ACC112 (cell line): ENCODE results near the gene PPIL1.

Source experiments
- H2AFZ ChIP-seq: fragments of 200-600 bp; sonication (generic); one replicate; pipeline ENCODE4 v1.6.0; 2017; ENCODE audit warnings: antibody characterized with exemption, low read length; ENCODE audit not compliant: unreplicated experiment
- H3K27ac ChIP-seq: fragments of 200-600 bp; sonication (generic); 2 replicates; pipeline ENCODE4 v1.5.1; 2014; ENCODE audit warnings: low read depth, mild to moderate bottlenecking, antibody characterized with exemption, low read length, moderate library complexity
- H3K27me3 ChIP-seq: fragments of 200-600 bp; sonication (generic); 2 replicates; pipeline ENCODE4 v1.6.1; 2014; ENCODE audit warnings: mild to moderate bottlenecking, antibody characterized with exemption, low read length, moderate library complexity, mixed read lengths; ENCODE audit not compliant: insufficient read depth
- H3K36me3 ChIP-seq: fragments of 200-600 bp; sonication (generic); 2 replicates; pipeline ENCODE4 v1.6.1; 2016; ENCODE audit warnings: mild to moderate bottlenecking, antibody characterized with exemption, low read length, moderate library complexity, mixed read lengths; ENCODE audit not compliant: insufficient read depth
- H3K4me1 ChIP-seq: fragments of 200-600 bp; sonication (generic); one replicate; pipeline ENCODE4 v1.6.1; 2016; ENCODE audit warnings: low read length, mixed read lengths; ENCODE audit not compliant: insufficient read depth, unreplicated experiment, control insufficient read depth
- H3K4me3 ChIP-seq: fragments of 200-600 bp; sonication (generic); 2 replicates; pipeline ENCODE4 v1.5.1; 2014; ENCODE audit warnings: mild to moderate bottlenecking, low read depth, low read length
- H3K79me2 ChIP-seq: fragments of 200-600 bp; sonication (generic); one replicate; pipeline ENCODE4 v1.6.0; 2016; ENCODE audit warnings: low read length; ENCODE audit not compliant: control insufficient read depth, unreplicated experiment, insufficient read depth

PPIL1 gene

DNA sequence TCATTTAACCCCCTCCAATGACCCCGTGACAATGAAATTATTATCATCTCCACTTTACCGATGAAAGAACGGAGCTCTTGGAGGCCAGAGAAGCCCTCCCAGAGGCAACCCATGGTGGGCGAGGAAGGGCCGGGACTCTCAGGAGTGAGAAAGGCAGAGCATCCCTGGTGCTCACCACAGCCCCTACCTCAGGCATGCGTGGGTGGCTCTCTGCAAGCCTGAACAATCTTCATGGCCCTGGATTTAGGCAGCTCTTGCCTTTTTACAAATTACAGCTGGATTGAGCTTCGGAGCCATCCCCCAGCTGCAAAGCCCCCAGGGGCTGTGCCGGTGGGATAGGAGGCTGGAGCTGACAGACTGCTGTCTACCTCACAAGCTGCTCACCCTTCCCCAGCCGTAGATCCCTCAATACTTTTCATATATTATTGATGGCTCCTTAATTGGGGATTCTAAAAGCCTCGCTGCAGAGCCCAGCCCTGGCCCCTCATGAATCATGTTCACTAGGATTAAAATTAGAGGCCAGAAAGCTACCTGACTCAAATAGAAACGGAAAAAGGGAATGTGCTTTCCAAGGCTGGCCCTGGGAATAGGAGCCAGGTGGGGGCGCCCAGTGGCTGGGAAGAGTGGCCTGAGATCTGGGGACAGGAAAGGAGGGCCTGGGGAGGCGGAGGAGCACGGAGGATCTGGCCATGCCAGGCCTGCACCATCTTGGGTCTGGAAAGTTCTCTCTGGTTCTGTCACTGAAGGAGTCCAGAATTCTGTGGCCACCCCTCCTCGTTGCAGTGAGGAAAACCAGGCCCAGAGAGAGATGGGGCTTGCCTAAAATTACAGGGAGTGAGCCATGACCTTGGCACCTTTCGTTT lies 64.4 kb downstream of the PPIL1 start:
- H3K4me1 ChIP-seq = no peaks in the 10 kb centered on the region
- H3K4me3 ChIP-seq = no peak overlapping the region
- H3K27ac ChIP-seq = no peak overlapping the region
- no peaks in the 10 kb centered on the region for H3K79me2 ChIP-seq
- H3K27me3 ChIP-seq = peaks cover 6% of the 10 kb centered on the region; the same call in 1 of the 2 replicates
- H2AFZ ChIP-seq = no peak overlapping the region
- no peaks in the 10 kb centered on the region for H3K36me3 ChIP-seq

DNA sequence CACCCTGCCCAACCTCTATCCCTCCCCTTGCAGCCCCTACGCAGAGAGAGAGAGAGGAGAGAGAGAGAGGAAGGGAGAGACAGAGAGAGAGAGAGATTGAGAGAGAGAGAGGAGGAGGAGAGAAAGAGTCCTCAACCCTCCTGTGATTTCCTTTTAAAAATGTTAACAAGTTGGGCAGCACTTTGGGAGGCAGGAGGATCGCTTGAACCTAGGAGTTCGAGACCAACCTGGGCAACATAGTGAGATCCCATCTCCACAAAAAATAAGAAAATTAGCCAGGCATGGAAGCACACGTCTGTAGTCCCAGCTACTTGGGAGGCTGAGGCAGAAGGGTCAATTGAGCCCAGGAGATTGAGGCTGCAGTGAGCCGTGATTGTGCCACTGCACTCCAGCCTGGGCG lies 65.4 kb downstream of the PPIL1 start:
- no peaks in the 10 kb centered on the region for H3K4me1 ChIP-seq
- no peak overlapping the region for H2AFZ ChIP-seq
- peaks cover 10% of the 10 kb centered on the region; the same call in 1 of the 2 replicates for H3K27me3 ChIP-seq

DNA sequence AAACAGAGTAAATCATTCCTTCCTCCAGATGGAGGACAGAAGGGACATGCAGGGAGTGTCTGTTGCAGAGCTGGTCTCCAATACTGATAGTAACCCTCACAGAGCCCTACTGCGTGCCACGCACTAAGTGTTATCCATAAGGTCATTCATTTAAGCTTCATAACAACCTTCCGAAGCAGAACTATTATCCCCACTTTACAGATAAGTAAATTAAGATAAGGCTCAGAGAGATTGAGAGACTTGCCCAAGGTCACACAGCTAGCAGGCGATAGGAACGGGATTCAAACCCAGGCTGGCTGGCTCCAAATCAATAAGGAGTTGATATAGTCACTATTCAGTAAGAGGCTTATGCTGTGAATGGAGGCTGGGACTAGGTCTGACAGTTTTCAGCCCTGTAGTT lies 66.0 kb downstream of the PPIL1 start:
- H3K4me1 ChIP-seq = no peaks in the 10 kb centered on the region
- H3K4me3 ChIP-seq = no peak overlapping the region
- H3K27ac ChIP-seq = no peak overlapping the region
- H3K27me3 ChIP-seq = peaks cover 12% of the 10 kb centered on the region; the same call in 1 of the 2 replicates
- H3K36me3 ChIP-seq = no peaks in the 10 kb centered on the region
- no peaks in the 10 kb centered on the region for H3K79me2 ChIP-seq
- H2AFZ ChIP-seq = no peak overlapping the region

More for the DNA sequence above, 65.4 kb downstream of the PPIL1 start:
- no peaks in the 10 kb centered on the region for H3K36me3 ChIP-seq
- no peak overlapping the region for H3K27ac ChIP-seq
- no peaks in the 10 kb centered on the region for H3K79me2 ChIP-seq
- no peak overlapping the region for H3K4me3 ChIP-seq

DNA sequence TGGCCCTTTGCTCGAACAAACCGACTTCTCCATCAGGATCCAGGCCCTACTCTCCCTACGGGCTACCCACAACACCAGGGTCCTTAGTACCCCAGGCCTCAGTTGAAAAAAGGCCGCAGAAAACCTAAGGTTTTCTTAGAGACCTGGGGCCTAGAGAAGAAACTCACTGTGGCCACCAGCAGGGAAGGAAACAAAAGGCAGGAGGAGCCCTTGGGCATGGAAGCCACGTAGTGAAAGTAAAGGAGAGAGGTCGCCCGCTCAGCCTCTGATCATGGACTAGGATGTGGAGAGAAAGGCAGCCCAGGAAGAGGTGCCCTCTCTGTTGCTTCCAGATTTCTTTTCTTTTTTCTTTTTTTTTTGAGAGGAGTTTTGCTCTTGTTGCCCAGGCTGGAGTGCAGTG lies 66.9 kb downstream of the PPIL1 start:
- Histone ChIP-seq H3K4me3 (no peak overlapping the region), H3K27me3 (peaks cover 12% of the 10 kb centered on the region; the same call in 1 of the 2 replicates), H3K36me3 (no peaks in the 10 kb centered on the region), H3K79me2 (no peaks in the 10 kb centered on the region), H3K4me1 (no peaks in the 10 kb centered on the region), H3K27ac (no peak overlapping the region), H2AFZ (no peak overlapping the region)

DNA sequence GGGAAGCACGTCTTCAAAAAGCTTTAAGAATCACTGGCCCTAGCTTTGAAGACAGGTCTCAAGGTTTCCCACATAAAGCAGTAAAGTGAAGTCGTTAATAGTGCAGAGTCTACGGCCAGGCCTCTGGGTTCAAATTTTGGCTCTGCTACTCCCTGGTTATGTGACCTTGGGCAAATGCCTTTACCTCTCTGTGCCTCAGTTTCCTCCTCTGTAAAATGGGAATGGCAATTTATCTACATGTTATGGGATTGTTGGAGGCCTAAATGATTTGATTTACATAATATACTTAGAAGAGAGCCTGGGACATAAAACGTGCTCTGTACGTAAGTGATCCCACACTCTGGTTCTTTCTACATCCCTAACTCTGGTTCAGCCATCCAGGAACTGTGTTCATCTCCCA lies 67.5 kb downstream of the PPIL1 start:
- H3K79me2 ChIP-seq = no peaks in the 10 kb centered on the region
- H3K27ac ChIP-seq = no peak overlapping the region
- H2AFZ ChIP-seq = no peak overlapping the region
- H3K36me3 ChIP-seq = no peaks in the 10 kb centered on the region
- no peaks in the 10 kb centered on the region for H3K4me1 ChIP-seq
- H3K27me3 ChIP-seq = peaks cover 12% of the 10 kb centered on the region; the same call in 1 of the 2 replicates
- H3K4me3 ChIP-seq = no peak overlapping the region

DNA sequence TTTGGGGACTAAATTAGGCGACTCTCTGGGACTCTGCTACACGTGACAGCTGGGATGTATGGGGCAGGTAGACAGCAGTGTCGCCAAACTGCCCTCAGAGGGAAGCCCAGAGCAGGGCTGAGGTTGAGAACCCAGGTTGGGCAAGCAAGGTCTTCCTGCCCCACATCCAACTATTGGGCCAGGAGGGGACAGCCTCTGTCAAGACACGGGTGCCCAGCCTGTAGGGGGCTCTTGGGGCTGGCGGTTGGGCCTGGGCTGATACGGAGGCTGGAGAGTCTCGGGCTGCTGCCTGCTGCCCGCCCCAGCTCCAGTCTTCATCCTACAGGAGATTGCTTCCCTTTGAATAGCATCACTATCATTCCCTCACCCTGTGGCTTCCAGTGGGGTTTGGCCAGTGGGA lies 68.7 kb downstream of the PPIL1 start:
- Histone ChIP-seq H3K27ac (no peak overlapping the region), H3K79me2 (no peaks in the 10 kb centered on the region), H3K4me3 (no peak overlapping the region), H3K27me3 (peaks cover 12% of the 10 kb centered on the region; the same call in 1 of the 2 replicates), H3K36me3 (no peaks in the 10 kb centered on the region), H2AFZ (no peak overlapping the region), H3K4me1 (no peaks in the 10 kb centered on the region)

DNA sequence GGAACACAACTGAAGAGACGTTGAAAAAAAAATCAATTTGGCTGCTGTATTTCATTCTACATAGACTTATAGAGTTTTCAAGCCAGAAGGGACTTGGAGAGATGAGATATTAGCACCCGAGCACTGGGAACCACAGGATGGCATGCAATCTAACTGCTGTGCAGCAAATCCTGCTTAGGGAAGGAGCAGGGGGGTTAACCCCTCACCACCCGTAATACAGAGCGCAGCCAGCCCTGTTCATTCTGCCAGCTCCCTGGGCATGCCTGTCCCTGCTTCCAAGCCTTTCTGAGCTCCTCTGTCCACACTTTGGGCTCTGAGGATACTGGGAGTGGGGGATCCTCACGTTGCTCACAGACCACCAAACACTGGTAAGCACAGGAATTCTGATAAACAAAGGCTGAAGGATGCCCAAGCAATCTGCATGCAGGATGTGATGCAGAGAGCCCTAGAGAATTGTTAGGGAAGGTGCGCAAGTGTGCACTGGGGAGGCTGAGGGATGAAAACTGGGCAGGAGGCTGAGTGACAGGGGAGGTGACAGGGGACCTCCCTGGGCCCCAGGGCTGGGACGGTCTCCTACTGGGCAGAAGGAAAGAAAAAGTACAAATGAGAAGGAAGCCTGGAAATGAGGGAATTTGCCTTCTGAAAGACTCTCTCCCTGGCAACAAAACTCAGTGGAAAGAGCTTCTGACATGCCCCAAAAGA lies 69.4 kb downstream of the PPIL1 start:
- H3K79me2 ChIP-seq = no peaks in the 10 kb centered on the region
- no peak overlapping the region for H2AFZ ChIP-seq
- no peaks in the 10 kb centered on the region for H3K4me1 ChIP-seq
- H3K27me3 ChIP-seq = peaks cover 12% of the 10 kb centered on the region; the same call in 1 of the 2 replicates
- H3K4me3 ChIP-seq = no peak overlapping the region
- no peaks in the 10 kb centered on the region for H3K36me3 ChIP-seq
- H3K27ac ChIP-seq = no peak overlapping the region
